ENCODE data around the gene MXD4.

DNA sequence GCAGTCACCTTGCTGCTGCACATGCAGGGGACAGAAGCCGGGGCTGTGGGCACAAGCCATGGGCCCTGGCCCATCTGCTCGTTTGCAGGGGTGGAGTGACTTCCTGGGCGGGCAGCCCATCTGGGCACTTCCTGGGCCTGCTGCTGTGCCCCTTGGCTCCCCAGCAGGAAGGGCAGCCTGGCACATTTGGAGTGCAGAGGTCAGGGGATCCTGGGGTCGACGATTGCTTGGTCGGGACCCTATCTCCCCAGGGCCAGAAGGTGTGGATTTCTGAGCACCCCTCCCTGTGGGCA lies 10.9 kb upstream of the MXD4 start:
- no peak for TF ChIP-seq TAF1 (IDR thresholded peaks at IDR 0.05; ENCODE audit: borderline replicate concordance, insufficient read depth, low read length)
- TF ChIP-seq, protein P1, sequence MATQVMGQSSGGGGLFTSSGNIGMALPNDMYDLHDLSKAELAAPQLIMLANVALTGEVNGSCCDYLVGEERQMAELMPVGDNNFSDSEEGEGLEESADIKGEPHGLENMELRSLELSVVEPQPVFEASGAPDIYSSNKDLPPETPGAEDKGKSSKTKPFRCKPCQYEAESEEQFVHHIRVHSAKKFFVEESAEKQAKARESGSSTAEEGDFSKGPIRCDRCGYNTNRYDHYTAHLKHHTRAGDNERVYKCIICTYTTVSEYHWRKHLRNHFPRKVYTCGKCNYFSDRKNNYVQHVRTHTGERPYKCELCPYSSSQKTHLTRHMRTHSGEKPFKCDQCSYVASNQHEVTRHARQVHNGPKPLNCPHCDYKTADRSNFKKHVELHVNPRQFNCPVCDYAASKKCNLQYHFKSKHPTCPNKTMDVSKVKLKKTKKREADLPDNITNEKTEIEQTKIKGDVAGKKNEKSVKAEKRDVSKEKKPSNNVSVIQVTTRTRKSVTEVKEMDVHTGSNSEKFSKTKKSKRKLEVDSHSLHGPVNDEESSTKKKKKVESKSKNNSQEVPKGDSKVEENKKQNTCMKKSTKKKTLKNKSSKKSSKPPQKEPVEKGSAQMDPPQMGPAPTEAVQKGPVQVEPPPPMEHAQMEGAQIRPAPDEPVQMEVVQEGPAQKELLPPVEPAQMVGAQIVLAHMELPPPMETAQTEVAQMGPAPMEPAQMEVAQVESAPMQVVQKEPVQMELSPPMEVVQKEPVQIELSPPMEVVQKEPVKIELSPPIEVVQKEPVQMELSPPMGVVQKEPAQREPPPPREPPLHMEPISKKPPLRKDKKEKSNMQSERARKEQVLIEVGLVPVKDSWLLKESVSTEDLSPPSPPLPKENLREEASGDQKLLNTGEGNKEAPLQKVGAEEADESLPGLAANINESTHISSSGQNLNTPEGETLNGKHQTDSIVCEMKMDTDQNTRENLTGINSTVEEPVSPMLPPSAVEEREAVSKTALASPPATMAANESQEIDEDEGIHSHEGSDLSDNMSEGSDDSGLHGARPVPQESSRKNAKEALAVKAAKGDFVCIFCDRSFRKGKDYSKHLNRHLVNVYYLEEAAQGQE (IDR thresholded peaks at IDR 0.05; ENCODE audit: insufficient read depth in 1 of 2, low read depth in 2 of 2, low read length in 2 of 2) = no peak
- no peak for TF ChIP-seq POLR2AphosphoS5 (IDR thresholded peaks at IDR 0.05; ENCODE audit: low read depth, low read length)
